Measurements from ENCODE around the gene OR10G3. TPM values are rescaled to one million over a fixed set of nuclear protein-coding genes. Genes with fewer than 3 reads are reported as not detected.

Gene OR10G3
- total RNA-seq, 4 donors from 2014 or later, result not detected

DNA sequence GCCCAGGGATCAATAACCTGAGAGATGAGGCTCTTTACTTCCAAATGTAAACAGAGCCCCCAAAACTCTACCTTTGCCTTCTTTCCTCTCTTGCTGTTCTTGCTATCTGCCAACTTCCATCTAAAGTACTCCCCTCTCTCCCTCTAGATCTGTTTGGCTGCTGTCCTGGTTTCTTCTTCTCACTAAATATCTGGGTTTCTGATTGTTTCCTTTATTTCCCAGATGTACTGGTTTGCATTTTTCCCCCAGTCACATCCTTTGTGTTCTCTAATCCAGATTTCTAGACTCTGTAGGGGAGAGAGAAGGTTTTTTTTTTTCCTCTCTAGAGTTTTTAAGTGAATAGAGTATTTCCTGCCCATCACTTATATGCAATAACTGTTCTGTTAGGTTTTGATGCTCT, 46.6 kb downstream of the OR10G3 start:
- Histone ChIP-seq H3K4me3 (no peak overlapping the region), H3K27ac (no peak overlapping the region), H3K27me3 (no peaks in the 10 kb centered on the region), H3K4me1 (no peaks in the 10 kb centered on the region), H3K36me3 (no peaks in the 10 kb centered on the region), H3K9me3 (no peaks in the 10 kb centered on the region)
- TF ChIP-seq POLR2A (IDR thresholded peaks at IDR 0.05), result no peak
- TF ChIP-seq, protein P1, sequence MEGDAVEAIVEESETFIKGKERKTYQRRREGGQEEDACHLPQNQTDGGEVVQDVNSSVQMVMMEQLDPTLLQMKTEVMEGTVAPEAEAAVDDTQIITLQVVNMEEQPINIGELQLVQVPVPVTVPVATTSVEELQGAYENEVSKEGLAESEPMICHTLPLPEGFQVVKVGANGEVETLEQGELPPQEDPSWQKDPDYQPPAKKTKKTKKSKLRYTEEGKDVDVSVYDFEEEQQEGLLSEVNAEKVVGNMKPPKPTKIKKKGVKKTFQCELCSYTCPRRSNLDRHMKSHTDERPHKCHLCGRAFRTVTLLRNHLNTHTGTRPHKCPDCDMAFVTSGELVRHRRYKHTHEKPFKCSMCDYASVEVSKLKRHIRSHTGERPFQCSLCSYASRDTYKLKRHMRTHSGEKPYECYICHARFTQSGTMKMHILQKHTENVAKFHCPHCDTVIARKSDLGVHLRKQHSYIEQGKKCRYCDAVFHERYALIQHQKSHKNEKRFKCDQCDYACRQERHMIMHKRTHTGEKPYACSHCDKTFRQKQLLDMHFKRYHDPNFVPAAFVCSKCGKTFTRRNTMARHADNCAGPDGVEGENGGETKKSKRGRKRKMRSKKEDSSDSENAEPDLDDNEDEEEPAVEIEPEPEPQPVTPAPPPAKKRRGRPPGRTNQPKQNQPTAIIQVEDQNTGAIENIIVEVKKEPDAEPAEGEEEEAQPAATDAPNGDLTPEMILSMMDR (IDR thresholded peaks at IDR 0.05), result no peak
- no peak for DNase-seq

DNA sequence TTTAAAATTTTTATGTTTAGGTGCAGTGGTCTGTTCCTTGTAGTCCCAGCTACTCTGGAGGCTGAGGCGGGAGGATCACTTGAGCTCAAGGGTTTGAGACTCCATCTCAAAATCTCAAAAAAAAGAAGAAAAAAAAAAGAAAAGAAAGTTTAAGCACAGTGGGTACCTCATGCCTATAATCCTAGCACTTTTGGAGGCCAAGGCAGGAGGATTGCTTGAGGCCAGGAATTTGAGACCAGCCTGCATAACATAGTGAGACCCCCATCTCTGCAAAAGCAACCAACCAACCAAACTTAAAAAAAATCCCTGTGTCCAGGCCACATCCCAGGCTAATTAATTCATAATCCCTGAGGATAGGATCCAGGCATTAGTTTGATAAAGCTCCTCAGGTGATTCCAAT, 50.4 kb downstream of the OR10G3 start:
- Histone ChIP-seq H3K27ac (no peak overlapping the region), H3K9me3 (no peaks in the 10 kb centered on the region), H3K4me3 (no peak overlapping the region), H3K27me3 (no peaks in the 10 kb centered on the region), H3K36me3 (no peaks in the 10 kb centered on the region), H3K4me1 (peaks cover 0 to 10% (median 0%) of the 10 kb centered on the region in 4 donors)
- TF ChIP-seq, protein P1 (IDR thresholded peaks at IDR 0.05), result no peak
- no peak for TF ChIP-seq POLR2A (IDR thresholded peaks at IDR 0.05)
- no peak for DNase-seq

DNA sequence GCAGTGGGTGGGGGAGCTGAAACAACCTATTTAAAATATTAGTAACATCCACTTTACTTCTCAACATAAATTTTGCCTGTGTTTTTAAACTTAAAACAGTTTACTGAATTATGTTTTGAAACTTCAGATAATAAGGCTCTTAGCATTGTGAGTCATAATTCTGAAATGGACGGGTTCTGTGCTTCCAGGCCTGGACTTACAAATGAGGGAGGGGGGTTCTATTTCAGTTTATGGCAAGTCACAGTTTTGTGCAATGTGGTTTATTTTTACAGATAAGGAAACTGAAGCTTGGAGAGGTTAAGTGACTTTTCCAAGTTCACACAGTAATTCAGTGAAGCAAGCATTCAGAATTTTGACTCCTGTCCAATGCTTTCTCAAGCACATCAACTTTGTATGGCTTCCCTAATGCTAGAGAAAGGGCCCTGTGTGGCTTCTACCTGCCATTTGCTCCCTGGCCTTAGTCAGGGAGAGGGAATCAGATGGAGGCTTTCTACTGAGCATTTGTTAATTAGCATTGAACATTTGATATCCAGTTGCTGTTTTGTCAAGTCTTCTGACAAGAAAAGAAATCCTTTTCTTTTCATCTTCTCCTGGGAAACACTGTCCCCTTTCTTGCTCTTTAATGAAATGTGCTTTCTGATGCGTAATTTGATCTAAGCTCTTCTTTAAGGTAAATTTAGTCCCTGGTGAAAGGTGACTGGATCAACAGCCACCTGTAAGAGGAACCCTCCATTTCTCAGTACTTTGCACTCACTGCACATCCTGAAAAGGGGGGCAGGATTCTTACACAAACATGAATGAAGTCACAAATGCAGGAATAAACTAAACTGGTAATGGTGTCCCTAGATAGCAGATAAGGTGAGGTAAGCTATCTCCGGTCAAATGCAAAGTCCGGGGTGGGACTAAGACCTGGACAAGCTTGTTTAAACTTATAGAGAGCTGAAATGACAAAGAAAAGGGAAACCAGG, 51.2 kb downstream of the OR10G3 start:
- Histone ChIP-seq H3K36me3 (no peaks in the 10 kb centered on the region), H3K9me3 (no peaks in the 10 kb centered on the region), H3K27ac (no peak overlapping the region), H3K4me3 (no peak overlapping the region), H3K4me1 (peaks cover 0 to 10% (median 0%) of the 10 kb centered on the region in 4 donors), H3K27me3 (no peaks in the 10 kb centered on the region)
- no peak for DNase-seq
- TF ChIP-seq, protein P1 (IDR thresholded peaks at IDR 0.05), result no peak
- TF ChIP-seq POLR2A (IDR thresholded peaks at IDR 0.05), result no peak

DNA sequence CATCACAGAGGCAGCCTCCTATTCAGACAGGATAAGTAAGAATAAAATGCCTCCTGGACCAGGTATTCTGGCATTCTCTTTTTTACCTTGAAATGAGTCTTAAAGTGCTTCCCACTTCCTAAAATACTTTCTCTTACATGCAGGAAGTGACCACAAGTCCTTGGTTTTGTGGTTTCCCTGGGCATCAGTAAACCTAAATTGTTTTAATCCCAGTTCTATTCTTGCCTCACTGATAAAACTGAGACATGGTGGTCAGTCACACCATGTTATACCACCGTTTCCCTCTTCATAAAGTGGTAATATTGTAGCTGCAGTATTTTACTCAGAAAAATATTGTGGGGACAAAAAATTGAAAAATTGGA, 52.6 kb downstream of the OR10G3 start:
- peaks cover 0 to 10% (median 0%) of the 10 kb centered on the region in 4 donors for H3K4me1 ChIP-seq
- no peaks in the 10 kb centered on the region for H3K27me3 ChIP-seq
- no peaks in the 10 kb centered on the region for H3K9me3 ChIP-seq
- no peak for DNase-seq
- no peak overlapping the region for H3K4me3 ChIP-seq
- H3K36me3 ChIP-seq, result no peaks in the 10 kb centered on the region
- TF ChIP-seq, protein P1 (IDR thresholded peaks at IDR 0.05), result no peak
- no peak for TF ChIP-seq POLR2A (IDR thresholded peaks at IDR 0.05)
- H3K27ac ChIP-seq, result no peak overlapping the region

DNA sequence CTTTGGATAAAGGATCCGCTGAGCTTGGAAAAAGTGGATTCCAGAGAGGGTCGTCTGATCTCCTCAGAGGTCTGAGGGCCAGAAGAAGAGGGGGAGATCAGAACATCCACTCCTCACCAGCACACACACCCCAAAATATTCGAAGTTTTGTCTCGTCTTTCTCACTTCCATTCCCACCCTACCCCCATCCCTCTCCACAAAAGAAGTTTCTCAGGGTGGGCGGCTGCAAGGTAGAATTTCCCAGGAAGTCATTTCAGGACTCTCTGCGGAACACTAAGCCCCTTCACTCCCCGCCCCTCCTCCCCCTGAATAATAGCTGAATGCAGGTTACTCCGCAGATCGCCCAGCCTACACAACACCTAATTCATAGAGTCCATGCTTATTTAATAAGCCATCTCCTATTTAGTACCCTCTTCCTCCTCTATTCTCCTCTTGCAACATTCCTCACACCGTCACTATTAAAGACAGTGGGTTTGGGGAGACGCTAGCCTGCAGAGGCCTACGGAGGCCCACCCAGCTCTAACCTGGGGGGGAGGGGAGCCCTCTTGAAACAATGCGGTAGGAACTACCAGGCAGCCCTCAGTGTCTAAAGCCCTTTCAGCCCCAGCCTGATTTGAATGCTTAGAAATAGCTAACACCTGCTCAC, 53.1 kb downstream of the OR10G3 start:
- no peak for DNase-seq
- no peaks in the 10 kb centered on the region for H3K36me3 ChIP-seq
- H3K4me3 ChIP-seq, result peak overlapping the region; percentile 57 to 72 (median 66)
- TF ChIP-seq POLR2A (IDR thresholded peaks at IDR 0.05), result no peak
- TF ChIP-seq, protein P1 (IDR thresholded peaks at IDR 0.05), result no peak
- no peaks in the 10 kb centered on the region for H3K27me3 ChIP-seq
- H3K4me1 ChIP-seq, result peaks cover 0 to 10% (median 0%) of the 10 kb centered on the region in 4 donors
- no peaks in the 10 kb centered on the region for H3K9me3 ChIP-seq
- peak overlapping the region in 3 of 4 donors; percentile 62 to 86 (median 62) for H3K27ac ChIP-seq

Data from Peyer's patch (tissue), 4 donors.